ENCODE results near the gene GJA3.
"Not testable (repeated sequence)": the region's sequence is repeated elsewhere in the genome, so short reads cannot be mapped to it uniquely, and the experiment has no call there.

The GJA3 gene

DNA sequence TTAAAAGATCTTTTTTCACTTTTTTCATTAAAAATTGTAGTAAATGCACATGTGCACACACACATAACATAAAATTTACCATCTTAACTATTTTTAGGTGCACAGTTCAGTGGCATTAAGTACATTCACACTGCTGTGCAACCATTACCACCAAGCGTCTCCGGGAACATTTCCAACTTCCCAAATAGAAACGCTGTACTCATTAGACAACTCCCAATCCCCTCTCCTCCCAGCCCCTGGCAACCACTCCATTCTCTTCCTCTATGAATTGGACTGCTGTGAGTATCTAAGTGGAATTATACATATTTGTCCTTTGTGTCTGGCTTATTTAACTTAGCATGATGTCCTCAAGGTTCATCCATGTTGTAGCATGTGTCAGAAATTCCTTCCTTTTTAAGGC is 20.3 kb upstream of the GJA3 start:
- no peak for DNase-seq

DNA sequence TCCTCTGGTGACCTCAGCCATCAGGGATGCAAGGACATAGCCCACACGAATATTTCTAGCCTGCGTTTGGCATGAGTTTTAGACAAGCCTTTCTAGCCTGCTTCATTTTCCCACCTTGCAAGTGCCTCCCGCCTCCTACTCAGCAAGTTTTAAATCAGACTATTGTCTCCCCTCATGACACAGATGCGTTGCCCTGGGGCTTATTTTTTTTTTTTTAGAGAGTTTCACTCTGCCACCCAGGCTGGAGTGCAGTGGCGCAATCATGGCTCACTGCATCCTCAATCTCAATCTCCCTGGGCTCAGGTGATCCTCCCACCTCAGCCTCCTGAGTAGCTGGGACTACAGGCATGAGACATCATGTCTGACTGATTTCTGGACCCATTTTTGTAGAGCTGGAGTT is 17.3 kb upstream of the GJA3 start:
- DNase-seq: no peak

DNA sequence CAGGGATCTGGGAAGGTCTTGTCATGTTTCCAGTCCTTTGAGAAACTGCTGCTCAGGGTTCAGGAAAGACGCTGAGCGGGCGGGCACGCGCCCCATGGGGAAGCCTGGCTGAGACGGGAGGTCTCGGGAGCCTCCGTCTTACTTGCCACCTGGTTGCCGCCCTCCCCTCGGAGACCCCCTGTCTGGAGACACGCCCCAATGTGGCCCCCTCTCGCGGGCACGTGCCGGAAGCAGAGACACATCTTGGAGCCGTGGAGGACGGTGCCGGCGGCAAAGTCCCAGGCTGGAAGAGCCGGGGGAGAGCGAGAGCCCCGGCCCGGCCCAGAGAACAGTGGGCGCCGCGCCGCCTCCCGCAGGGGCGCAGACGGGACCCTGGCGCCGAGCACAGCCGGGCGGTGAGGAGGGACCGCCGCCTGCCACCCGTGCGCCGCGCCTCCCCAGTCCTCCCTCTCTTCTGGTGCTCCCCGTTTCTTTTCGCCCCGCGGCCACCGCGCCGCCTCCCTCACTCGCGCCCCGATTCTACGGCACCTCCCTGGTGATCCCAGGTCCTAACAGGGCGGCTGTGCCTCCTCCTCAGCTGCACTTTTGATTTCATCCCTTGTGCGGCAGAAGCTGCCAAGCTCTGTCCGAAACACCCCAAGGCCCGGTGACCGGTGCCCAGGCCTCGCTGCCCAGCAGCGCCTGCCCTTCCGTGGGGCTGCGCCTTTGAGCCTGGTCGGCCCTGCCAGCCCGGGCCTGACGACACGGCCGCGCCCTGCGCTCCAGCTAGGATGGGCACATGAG is 16.4 kb upstream of the GJA3 start:
- no peak for DNase-seq

GRCh38 chr13:20175907-20176652 is 15.2 kb upstream of the GJA3 start:
- no peak for DNase-seq

- DNase-seq: no peak
Measured at GRCh38 chr13:20175406-20175794, 14.5 kb upstream of the GJA3 start.

GRCh38 chr13:20174656-20175405 is 14.0 kb upstream of the GJA3 start:
- peak; percentile 57 to 63 for DNase-seq

GRCh38 chr13:20173116-20173746 is 12.4 kb upstream of the GJA3 start:
- DNase-seq: no peak

GRCh38 chr13:20171364-20171763 is 10.5 kb upstream of the GJA3 start:
- no peak for DNase-seq

DNA sequence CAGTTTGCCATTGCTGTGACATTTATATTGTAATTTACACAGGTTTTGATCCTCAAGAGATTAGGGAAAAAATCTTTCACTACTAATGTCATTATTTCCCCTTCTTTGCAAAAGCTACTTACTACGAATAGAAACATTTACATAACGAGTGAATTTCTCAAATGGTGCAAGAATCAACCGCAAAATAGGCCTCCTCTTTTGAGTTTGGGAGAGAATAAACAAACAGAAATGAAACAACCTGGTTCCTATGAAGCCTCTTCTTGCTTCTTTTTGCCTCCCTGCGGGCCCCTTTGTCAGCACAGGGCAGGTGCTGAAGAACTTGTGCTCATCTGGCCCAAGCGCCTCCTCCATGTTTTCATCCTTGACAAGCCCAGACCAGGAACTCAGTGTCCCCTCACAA is 10.1 kb upstream of the GJA3 start:
- DNase-seq: no peak

DNA sequence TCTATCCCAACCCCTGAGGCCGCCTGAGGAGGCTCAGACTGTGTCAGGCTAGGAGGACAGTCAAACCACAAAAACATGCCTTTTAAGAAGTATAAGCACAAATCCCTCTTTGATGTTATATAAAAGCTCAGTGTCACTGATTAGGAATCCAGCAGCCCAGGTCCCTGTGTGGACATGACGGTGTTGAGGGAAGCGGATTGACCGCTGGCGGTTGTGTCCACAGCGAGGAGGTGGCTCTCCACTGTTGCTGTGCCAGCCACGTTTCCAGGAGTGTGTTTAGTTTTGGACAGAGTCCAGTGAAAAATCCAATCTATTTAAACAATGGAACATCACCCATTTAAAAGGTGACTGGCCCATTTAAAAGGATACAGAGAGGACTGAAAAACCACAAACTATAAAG is 7.5 kb upstream of the GJA3 start:
- no peak for DNase-seq

DNA sequence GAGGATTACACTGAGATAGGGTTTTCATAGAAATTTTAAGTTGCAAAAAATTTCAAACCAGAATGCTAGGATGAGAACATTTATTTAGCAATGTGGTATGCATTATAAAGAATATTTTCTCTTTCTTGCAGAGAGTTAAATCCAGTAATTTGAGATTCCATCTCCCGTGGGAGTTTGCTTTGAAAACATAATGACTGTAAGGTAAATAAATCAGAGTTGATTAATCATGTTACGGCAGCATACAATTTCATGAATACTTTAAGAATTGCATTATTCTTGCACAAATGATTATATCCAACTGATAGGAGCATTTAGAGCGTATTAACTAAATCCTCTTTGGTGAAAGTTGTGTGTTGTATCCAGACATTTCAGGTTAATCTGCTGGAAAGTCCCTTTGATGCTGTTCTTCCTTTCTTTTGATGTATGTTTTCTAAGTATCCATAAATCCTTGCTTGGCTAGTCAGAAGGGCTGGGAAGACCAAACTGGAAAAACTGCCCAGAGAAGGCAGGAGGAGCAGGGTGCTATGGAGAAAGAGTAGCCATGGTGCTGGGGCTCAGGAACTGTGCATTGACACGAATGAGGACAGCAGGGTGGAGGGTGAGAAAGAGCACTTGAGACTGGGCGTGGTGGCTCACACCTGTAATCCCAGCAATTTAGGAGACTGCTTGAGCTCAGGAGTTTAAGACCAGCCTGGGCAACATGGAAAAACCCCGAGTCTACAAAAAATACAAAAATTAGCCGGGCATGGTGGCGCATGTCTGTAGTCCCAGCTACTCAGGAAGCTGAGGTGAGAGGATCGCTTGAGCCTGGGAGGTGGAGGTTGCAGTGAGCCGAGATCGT is 4.8 kb upstream of the GJA3 start:
- no peak for DNase-seq

GRCh38 chr13:20161951-20162300 is 1.1 kb upstream of the GJA3 start:
- no peak for DNase-seq

DNA sequence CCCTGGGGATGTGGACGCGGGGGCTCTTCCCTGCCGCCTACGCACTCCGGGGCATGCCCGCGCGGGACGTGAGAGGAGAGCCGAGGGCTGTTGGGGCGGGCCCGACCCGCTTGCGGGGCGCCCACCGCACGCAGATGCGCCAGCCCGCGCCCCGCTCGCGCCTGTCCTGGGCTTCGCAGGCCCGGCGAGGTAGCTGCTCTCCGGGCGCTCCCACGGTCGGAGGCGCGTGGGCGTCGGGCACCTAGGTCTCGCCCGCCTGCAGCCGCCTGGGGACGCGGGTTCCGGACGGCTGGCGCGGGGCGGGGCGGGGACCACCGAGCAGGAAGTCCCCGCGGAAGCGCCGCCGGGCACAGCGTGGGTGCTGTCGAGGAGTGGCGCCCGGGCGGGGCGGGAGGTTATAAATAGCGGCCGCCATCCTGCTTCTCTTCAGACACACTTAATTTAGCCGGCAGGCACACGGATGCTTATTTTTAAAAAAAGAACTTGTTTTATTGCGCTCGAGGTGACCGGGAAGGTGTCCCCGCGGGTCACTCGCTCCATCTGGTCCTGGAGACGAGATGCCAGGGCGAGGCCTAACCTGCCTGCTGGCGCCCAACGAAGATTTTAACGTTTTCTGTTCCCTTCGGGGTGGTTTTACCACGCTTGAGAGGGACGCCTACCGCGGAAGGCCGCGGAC is 561 bp upstream of the GJA3 start:
- DNase-seq: peak; percentile 18 to 26

- no peak for DNase-seq
Measured at GRCh38 chr13:20159646-20160305, 1.1 kb downstream of the GJA3 start.

DNA sequence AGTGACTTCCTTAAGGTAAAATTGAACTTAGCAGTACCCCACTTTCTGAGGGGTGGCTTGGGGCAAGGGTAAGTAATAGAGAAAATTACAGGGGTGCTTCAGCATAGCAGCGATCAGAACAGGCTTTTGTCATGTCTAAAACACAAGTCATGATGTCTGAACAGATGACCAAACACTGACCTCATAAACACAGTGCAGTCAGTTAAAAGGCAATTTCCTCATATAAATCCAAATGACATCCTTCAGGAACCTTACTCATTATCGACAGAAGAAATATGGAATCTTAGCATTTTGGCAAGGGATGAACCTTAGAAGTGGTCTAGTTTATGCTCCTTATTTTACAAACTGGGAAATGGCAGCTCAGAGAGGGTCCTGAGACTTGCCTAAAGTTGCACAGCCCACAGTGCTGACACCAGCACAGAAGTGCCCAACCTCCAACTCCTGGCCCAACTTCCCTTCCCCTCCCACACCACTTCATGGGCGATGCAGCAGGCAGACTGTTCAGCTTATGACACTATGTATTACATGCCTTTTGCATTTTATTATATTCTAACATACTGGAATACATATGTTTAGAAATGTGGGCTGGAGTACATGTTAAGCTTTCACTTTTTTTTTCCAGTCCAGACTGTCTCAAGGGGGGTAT is 3.6 kb downstream of the GJA3 start:
- no peak for DNase-seq

GRCh38 chr13:20156702-20157101 is 4.2 kb downstream of the GJA3 start:
- no peak for DNase-seq

GRCh38 chr13:20153290-20153689 is 7.6 kb downstream of the GJA3 start:
- not testable (repeated sequence) for DNase-seq

DNA sequence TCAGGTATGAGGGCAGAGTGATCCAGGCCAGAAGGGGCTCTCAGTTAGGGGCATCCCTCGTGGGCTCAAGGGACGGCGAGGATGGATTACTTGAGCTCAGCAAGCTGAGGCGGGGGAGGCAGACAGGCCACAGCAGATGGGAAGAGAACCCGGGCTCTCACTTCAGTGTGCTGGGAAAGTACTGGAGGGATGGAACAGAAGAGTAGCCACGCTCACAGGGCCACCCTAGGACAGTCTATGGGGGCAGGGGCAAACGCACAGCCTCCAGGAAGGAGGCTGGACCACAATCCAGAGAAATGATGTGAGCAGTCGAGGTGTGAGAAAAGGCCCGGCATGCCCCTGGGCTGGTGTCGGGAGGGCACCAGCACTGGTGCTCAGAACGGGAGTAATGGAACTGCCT is 9.2 kb downstream of the GJA3 start:
- no peak for DNase-seq

DNA sequence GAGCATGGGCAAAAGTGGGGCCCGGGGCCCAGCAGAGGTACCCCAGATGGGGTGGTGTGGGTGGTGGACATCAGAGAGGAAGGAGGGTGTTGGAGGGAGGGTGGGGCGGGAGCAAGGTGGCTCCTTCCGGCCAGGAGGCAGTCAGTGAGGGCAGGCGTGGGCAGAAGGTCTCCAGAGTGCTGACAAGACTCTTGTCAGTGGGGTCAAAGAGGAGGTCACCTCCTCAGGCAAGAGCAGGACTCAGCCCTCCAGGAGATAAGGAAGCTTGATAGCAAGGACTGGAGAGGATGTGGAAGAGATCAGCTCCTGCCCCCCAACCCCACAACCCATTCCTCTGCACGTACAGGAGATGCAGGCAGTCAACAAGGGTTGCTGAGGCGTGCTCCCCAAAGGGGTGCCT is 9.8 kb downstream of the GJA3 start:
- no peak for DNase-seq

DNA sequence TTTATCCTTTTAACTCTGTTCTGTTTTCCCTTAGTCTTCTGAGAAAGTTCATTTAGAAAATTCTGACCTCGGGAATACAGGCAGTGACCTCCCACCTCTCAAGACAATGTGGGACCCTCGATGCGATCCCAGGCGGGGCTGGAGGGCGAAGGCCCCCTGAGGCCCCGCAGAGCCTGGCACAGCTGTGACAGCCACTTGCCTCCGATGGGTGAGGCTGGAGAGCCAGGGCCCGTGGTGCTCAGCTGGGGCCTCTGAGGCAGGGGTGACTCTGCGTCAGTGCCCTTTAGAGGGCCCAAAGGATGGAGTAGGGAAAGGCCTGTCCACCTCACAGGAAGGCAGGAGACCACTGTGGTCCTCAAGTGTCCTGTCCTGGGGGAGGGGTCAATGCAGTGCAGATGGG is 10.3 kb downstream of the GJA3 start:
- DNase-seq: no peak

GRCh38 chr13:20149762-20150161 is 11.1 kb downstream of the GJA3 start:
- DNase-seq: no peak

All from stimulated activated CD4-positive, alpha-beta T cell treated with anti-CD3 and anti-CD28 coated beads, Interleukin-2, amount 100 ng/mL, for 48 hours (primary cell).